GM18520 (cell line): Measurements from ENCODE around the gene FBN3.

Source experiments
- ATAC-seq: cut with Tn5 transposase; IDR thresholded peaks from one replicate; pipeline ENCODE4 v1.9.1; 2021; ENCODE audit not compliant: unreplicated experiment

FBN3 gene

DNA sequence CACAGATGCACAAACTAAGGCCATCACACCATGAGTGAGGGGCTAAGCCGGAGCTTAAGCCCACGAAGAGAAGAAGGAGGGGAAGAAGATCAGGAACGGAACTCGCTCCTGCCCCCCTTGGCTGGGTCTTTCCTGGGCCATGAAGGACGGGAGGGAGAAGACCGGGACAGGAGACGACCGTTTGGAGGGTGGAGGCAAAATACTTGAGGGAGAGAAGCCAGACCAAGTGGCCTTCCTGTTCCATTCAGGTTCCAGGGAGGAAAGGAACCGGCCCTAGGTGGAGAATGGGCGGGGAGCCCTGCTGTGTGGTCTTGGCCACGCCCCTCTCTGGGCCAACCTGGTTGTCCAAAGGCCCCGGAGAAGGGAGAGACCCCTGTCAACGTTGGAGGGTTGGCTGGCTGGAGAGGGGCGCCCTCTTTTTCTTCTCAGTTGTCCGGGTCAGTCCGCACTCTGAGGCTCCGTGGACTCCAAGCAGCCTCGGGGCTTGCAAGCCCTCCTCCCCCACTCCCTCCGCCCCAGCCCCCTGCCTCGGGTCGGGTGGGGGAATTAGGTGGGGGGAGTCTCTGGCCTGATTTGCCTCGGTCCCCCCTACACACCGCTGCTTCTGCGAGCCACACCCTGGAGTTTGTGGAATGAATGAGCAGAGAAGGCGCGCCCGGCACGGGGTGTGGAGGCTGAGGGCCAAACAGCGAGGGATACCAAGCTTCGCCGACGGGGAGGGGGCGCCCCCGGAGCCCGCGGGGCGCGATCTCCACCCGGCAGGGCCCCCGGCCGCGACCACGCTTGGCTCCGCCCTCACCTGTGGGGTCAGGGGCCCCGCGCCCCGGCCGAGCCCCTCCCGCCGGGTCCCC, 757 bp downstream of the FBN3 start:
- ATAC-seq, result no peak

- no peak for ATAC-seq
Observed at GRCh38 chr19:8148088-8148409, 1.3 kb downstream of the FBN3 start.

GRCh38 chr19:8147582-8147978, 1.8 kb downstream of the FBN3 start:
- no peak for ATAC-seq

- no peak for ATAC-seq
Observed at GRCh38 chr19:8146877-8147581, 2.4 kb downstream of the FBN3 start.

DNA sequence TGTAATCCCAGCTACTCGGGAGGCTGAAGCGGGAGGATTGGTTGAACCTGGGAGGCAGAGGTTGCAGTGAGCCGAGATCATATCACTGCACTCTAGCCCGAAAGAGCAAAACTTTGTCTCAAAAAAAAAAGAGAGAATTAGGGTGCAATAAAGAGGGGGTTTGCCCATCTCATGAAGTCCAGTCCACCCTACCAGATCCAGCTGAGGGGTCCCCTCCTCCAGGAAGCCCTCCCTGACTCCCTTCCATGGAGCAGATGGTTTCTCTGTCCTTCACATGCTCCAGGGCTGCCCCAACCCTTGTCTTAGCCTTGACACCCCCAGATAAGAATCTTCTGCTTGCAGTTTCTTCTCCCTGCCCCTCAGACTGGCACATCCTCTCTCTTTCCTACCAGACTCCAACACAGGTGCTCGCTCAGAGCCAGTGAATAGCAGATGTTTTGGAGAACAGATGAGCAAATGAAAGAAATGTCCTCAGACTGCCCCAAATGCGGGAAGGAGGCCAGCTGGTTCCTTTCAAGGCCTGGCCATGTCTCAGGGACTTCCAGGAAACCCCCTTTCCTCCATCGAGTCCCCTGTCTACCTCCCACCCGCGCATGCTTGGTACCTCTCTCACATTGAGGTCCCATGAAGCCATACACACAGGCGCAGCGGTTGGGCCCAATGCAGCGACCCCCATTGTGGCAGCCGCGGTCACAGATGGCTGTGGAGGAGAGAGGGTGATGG, 5.0 kb downstream of the FBN3 start:
- no peak for ATAC-seq

DNA sequence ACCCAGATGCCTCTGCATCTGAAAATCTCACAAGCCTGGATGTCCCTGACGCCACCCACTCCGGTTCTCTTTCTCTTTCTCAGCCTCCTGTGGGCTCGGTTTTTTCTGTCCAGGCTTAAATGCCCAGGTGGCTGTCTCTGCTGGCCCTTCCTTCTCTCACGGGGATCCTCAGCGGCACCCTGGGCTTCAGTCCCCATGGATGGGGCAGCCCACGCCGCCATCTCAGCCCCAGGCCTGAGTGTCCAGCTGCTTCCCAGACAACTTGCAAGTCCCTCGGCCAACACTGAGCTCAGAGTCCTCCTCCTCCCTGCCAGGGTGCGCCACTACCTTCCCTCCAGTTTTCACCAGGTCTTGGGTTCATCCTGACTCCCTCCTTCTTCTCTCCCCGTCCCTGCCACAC, 6.4 kb downstream of the FBN3 start:
- no peak for ATAC-seq

DNA sequence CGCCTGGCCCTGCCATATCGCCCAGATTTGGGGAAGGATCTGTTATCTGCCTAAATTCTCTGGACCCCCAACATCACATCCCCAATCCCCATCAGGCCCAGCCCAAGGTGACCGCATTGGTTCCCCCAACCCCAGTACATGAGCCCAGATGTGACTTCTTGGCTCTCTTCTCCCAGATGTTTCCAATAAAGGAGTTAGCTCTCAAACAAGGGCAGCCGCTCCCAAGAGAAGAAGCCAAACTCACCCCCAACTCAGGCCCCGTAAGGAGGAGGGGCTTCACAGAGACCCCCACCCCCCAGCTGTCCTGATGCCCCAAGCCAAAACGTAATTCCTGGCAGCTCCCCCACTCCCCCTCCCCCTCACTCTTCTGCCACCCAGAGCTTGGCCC, 6.9 kb downstream of the FBN3 start:
- no peak for ATAC-seq

GRCh38 chr19:8141726-8142512, 7.5 kb downstream of the FBN3 start:
- ATAC-seq, result no peak

- no peak for ATAC-seq
Observed at GRCh38 chr19:8138201-8138600, 11.2 kb downstream of the FBN3 start.

- no peak for ATAC-seq
Observed at GRCh38 chr19:8137425-8137824, 12.0 kb downstream of the FBN3 start.

DNA sequence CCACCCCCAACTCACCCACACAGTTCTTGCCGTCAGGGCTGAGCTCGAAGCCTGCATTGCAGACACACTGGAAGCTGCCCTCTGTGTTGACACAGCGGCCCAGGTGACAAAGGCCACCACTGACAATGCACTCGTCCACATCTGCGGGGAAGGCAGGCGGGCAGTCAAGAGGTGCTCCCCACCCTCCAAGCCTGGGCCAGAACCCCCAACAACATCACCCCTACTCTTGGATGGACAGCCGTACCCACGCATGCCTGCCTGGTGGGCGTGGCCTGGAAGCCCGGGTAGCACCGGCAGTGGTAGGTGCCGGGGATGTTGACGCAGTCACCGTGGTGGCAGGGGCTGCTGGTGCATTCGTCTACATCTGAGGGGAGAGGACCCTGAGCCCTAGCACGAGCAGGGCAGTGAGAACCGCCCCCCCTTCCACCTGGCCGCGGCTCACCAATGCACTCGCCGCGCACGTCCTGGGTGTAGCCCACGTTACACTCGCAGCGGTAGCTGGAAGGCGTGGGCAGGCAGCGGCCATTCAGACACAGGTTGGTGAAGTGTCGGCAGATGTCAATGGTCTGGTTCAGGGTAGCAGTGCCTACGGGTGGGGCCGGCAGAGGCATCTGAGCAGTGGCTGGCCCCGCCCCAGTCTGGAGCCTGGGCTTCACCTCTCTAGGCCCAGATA, 13.3 kb downstream of the FBN3 start:
- no peak for ATAC-seq

DNA sequence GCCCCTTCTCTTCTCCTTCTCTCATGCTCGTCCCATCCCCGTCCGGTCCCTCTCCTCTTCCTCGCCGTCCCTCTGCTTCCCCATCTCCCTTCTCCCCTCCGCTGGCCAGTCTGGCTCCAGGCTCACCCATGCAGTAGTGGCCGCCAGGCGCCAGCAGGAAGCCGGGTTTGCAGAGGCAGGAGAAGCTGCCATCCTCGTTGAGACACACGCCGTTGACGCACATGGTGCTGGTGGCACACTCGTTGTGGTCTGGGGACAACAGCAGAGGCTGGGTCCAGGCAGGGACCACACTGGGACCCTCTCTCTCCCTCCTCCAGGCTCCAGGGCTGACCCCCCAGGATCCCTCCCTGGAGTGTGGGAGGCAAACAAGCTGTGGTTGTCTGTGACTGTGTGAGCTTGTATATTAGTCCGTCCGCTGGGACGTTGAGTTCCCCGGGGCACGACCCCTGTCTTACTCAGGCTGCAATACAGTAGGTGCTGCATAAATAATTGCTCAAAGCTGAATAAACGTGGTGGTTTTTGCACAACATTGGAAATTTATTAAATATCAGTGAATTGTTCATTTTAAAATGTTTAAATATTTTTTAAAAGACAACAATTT, 16.4 kb downstream of the FBN3 start:
- no peak for ATAC-seq

- no peak for ATAC-seq
Observed at GRCh38 chr19:8131517-8131916, 17.9 kb downstream of the FBN3 start.

- no peak for ATAC-seq
Observed at GRCh38 chr19:8129061-8129618, 20.3 kb downstream of the FBN3 start.

GRCh38 chr19:8128551-8128950, 20.8 kb downstream of the FBN3 start:
- ATAC-seq, result no peak

GRCh38 chr19:8127311-8127710, 22.1 kb downstream of the FBN3 start:
- ATAC-seq, result no peak

GRCh38 chr19:8126511-8126910, 22.9 kb downstream of the FBN3 start:
- ATAC-seq, result no peak

GRCh38 chr19:8126008-8126407, 23.4 kb downstream of the FBN3 start:
- no peak for ATAC-seq

- no peak for ATAC-seq
Observed at GRCh38 chr19:8123683-8124082, 25.7 kb downstream of the FBN3 start.
